Measurements from ENCODE around the gene EREG.

- TF ChIP-seq, protein P1, sequence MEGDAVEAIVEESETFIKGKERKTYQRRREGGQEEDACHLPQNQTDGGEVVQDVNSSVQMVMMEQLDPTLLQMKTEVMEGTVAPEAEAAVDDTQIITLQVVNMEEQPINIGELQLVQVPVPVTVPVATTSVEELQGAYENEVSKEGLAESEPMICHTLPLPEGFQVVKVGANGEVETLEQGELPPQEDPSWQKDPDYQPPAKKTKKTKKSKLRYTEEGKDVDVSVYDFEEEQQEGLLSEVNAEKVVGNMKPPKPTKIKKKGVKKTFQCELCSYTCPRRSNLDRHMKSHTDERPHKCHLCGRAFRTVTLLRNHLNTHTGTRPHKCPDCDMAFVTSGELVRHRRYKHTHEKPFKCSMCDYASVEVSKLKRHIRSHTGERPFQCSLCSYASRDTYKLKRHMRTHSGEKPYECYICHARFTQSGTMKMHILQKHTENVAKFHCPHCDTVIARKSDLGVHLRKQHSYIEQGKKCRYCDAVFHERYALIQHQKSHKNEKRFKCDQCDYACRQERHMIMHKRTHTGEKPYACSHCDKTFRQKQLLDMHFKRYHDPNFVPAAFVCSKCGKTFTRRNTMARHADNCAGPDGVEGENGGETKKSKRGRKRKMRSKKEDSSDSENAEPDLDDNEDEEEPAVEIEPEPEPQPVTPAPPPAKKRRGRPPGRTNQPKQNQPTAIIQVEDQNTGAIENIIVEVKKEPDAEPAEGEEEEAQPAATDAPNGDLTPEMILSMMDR (IDR thresholded peaks at IDR 0.05; ENCODE audit: low read depth, low read length): no peak
- TF ChIP-seq EZH2phosphoT487 (IDR thresholded peaks at IDR 0.05; ENCODE audit: low read depth): no peak
These were observed 26.4 kb downstream of the EREG start for GRCh38 chr4:74391346-74391745.
